Activated CD4-positive, CD25-positive, alpha-beta regulatory T cell treated with anti-CD3 and anti-CD28 coated beads, Interleukin-2, amount 50 U/mL, for 16 hours (primary cell): ENCODE data around the gene SDK2.

ENCODE experiments used
- DNase-seq: peaks from one replicate; pipeline ENCODE4 v3.0.0-alpha.2; 2020; ENCODE audit warnings: low read depth, low spot score

Gene SDK2

DNA sequence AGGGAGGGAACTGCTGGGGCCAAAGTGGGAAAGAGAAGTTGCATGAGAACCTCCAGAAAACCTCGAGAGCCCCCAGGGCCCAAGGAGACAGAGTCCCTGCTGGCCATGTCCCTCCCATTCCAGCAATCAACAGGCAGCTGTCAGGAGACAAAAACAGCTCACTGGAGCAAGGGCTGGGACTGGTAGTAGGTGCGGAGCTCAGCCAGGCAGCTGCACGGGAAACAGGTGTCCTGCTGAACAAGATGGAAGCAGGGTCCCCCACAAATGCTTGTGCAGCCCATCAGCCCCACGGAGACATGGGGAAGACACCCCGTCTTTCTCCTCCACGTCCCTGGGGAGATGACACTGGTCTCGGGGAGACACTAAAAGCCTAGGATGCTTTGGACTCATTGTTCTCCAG, 34.5 kb downstream of the SDK2 start:
- no peak for DNase-seq

DNA sequence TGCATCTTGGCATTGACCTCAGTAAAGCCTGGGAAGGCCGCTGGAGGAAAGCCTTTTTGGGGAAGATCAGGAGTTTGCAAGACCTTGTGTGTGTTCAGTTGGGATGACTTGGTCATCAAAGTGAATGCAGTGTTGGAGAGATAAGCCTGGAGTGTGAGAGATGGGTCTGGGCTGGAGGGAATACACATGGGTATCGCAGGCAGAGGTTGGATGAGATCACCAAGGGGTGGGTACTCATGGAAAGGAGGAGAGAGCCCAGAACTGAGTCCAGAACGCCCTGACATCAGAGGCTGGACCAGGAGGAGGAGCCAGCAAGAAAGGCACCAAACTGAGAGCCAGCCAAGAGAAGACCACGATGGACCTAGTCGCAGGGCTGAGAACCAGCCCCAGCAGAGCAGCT, 35.2 kb downstream of the SDK2 start:
- no peak for DNase-seq

DNA sequence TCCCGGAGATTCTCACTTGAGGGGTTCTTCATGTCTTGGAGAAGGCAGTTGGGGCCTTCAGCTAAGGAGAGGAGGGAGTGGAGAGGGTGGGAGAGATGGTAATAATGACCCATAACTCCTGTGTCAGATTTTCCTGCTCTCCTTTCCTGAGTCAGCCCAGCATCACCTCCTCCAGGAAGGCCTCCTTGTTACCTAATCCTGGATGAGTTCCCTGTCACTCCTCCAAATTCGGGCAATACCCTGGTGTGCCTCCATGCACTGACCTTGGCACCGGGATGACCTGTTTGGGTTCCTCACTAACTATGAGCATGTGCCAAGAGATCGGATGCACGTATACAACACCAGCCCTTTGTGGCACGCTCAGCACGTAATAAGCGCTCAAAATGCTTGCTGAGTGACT, 38.8 kb downstream of the SDK2 start:
- DNase-seq = no peak

DNA sequence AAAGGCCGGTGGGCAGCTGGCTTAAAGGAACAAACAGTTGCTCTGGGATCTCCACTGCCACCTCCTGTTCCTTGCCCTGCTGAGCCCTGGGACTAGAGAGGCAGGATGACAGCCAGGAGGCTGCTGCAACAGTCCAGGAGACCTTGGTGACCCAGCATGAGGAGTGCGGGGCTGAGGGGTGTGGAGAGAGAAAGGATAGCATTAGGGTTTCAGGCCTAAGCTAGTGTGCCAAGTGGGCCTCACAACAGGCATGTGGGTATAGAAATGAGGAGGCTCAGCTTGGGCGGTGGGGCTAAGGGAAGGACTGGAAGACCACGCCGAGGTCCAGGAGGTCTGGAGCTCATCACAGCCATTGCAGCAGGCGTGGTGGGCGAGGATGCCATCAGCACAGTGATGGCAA, 39.8 kb downstream of the SDK2 start:
- DNase-seq = no peak

DNA sequence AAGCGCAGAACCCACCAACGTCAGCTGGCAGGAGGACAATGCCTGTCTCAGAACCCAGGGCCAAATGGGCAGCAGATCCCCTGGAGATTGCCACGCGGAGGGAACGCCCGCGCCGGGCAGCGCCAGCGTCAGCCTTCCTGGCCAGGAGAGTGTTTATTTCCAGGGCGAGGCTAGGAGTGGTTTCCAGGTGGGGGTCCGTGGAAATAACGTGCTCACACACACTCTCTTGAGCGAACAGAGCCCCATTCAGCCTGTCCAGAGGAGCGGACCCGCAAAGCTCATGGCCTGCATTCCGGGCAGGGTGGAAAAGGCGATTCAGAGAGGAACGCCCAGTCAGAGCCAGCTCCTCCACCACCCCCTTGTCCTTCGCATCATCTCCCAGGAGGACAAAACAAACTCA, 40.3 kb downstream of the SDK2 start:
- DNase-seq = no peak

DNA sequence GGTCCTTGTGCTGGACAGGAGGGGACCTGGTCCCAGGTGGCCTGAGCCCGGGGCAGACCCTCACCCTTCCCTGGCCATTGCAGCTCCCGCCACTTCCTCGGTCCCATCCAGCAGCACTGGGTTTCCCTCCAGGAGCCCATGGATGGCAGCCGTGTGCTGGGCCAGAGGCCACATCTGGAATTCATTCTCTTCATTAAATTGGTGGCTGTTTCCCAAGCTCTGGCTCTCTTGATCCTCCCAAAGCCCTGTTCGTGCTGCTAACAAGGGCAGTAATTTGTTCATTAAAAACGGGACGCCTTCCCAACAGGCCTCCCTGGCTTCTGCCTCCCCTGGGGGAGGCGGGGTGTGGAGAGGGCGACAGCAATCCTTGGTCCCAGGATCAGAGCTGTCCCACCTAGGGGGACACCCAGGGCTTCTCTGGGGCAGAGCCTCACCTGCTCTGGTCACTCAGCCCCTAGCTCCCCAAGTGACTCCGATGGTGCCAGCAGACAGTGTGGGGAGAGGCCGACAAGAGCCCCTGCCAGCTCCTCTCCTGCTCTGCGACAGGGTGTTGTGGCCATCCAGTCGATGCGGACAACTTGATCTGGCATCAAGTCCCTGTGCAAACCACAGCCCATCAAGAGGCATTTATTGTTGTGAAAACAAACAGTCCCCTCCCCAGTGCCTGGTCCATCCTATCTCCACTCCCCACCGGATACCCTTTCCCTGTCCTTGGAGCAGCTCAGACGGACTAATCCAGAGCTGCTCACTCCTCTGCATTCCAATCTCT, 44.0 kb downstream of the SDK2 start:
- DNase-seq = no peak

DNA sequence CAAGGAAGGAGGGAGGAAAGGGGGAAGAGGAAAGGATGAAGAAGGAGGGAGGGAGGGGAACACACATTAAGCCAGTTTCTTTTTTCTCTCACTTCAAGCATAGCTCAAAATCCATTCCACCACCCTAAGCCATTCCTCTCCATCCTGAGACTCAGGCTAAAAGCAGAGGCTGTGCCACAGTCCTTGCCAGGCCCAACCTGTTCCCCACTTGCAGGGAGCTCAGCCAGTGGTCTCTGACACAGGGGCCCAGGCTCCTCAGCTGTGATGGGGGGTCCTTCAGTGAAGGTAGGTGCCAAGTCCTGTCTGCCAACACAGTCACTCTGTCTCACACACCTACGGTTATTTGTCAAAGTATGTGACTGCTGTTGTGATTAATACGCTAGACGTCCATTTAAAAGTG, 44.6 kb downstream of the SDK2 start:
- DNase-seq = no peak

DNA sequence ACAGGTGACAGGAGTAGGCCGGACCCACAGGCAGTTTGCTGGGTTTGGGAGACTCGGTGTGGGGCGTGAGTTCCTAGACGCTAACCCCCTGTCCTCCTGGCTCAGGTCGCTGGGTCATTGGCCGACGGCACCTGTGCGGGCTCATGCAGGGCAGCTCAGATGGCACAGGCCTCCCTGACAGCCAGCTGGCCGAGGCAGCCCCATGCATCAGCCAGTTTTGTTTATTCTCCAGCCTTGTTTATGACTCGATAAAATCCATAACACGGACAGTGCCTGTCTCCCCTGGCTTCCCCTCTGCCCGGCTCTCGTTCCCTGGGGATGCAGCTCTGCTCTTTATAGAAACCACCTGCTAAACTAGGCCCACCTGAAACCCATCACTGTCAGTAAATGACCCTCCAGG, 46.0 kb downstream of the SDK2 start:
- DNase-seq = no peak

DNA sequence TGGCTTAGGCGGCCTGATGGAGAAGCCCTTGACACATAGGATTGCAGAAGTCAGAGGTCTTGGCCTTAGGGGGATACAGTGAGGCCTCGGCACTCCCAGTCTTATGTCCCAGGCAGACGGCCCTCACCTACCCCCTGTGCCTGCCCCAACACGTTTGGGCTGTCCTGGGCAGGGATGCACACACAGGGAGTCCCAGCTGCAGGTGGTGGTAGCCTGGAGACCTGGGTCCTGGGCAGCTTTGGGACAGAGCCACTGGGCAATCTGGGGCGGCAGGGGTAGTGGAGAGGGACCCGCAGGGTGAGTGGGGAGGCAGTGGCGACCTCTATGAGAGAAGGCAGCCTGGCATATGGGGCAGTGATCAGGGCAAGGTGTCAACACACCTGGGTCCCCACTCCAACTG, 48.3 kb downstream of the SDK2 start:
- DNase-seq = no peak

DNA sequence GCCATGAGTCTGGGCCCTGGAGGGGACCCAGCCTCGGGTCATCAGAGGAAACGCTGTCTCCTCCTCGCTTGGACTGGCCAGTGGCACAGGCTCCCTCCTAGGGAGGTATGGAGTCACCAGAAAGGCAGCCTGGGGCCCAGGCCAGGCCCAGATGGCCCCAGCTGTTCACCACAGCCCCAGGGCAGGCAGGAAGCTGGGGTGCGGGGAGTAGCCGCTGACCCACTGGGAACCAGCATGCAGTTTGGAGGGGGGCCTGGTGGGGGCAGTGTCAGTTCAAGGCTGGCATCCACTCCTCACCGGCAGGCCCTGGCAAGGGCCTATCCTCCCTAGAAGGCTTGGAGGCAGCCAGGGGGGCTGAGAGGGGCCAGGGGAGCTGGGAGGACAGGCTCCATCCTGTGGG, 48.8 kb downstream of the SDK2 start:
- DNase-seq = no peak

DNA sequence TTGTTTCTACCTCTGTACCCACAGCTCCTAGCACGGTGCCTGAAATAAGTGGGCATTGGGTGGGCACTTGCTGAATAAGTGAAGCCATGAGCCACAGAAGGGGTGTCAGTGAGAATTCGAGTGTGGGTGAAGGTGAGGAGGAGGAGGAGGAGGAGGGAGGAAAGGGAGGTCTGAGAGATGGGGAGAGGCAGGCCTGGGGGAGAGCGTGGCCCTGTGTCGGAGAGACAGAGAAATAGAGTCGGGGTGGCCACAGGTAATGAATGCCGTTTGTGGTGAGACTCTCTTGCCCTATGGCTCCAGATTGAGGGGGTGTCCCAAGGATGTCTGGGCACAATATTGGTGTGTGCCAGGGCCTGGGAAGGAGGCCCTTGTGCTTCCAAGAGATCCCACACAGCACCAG, 49.2 kb downstream of the SDK2 start:
- no peak for DNase-seq

DNA sequence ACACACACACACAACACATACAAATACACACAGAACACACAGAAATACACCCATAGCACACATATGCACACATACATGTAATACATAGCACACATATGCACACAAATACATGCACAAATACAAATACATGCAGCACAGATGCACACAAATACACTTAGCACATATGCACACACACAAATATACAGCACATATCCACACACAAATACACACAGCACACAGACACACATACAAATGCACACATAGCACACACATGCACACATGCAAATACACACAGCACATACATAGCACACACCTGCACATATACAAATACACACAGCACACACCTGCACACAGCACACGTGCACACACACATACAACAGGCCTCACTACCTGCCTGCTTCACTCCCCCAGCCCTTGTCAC, 49.6 kb downstream of the SDK2 start:
- no peak for DNase-seq

DNA sequence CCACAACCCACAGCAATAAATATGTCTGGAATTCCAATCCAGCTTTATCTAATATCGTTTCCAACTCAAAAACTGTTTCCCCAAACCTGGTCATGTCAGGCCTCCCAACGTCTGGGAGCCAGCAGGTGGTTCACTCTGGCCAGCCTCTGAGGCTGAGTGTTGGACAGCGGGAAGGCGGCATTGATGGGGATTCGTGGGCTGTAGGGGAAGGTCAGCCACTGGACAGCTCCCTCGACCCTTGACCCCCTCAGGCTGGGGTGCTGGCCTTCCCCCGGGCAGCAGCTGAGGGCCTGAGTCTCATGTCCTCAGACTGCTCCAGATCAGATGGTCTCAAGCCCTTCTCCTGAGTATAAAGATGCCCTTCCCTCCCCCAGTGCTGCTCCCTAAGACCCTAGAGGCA, 50.2 kb downstream of the SDK2 start:
- no peak for DNase-seq

DNA sequence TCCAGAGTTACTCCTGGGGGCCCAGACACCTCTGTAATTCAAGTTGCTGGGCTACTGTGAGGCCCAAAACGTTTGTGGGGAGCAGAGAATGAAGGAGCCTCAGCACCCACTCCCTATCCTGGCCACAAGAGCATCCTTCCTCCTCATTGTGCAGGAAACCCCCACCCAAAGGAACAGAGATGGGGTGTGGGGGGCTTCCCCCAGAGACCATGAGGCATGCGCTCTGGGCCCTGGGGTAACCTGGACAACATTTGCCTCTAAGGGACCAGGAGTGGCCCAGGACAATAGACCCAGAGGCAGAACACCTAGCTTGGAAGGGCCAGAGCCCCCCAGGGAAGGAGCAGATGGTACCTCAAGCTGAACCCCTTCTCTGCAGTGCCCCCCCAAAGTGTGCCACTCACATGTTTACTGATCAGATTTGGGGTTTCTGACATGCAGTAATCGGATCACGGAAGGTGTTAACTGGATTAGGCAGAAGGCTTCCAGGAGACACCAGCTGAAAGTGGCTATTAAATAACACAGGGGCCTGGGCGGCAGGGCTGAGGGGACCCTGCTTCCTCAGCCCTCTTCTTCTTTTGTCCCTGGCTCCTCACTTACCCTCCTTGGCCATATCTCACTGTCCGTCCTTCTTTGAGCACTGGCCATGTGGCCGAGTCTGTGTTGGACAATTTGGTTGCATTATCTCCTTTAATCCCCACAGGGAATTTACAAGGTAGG, 50.8 kb downstream of the SDK2 start:
- DNase-seq = no peak

DNA sequence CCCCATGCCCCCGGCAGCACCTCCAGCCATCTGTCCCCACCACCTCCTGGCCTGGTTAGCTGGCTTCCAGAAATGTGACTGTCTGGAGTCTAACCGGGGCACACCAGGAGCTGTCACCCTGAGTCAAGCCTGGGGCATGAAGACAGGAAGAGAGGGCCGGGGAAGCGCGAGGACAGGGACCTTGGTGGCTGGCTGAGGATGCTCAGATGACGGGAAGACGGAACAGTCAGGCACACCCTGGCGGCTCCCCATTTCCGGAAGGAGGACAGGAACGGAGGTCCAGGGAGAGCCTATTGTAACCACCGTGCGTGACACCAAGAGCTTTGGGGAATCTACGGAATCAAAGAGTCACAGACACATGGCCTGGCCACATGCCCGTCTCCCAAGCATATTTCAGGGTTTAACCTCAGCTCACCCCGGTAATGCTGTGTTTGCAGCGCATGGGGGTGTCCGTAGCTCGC, 51.7 kb downstream of the SDK2 start:
- no peak for DNase-seq

DNA sequence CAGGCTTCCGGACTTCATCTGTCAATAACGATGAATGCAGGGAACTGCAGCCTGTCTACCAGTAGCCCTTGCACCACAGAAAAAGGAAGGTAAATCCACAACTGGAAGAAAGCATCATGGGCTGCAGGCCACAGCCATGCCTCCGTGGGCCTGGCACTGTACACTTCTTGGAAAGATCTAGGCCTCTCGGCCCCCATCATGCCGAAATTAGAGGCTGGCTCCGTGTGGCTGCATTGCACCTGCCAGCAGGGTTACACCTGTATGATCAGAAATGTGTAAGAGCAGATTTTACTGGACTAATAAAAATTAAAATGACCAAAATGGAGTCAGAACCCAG, 52.2 kb downstream of the SDK2 start:
- DNase-seq = no peak

DNA sequence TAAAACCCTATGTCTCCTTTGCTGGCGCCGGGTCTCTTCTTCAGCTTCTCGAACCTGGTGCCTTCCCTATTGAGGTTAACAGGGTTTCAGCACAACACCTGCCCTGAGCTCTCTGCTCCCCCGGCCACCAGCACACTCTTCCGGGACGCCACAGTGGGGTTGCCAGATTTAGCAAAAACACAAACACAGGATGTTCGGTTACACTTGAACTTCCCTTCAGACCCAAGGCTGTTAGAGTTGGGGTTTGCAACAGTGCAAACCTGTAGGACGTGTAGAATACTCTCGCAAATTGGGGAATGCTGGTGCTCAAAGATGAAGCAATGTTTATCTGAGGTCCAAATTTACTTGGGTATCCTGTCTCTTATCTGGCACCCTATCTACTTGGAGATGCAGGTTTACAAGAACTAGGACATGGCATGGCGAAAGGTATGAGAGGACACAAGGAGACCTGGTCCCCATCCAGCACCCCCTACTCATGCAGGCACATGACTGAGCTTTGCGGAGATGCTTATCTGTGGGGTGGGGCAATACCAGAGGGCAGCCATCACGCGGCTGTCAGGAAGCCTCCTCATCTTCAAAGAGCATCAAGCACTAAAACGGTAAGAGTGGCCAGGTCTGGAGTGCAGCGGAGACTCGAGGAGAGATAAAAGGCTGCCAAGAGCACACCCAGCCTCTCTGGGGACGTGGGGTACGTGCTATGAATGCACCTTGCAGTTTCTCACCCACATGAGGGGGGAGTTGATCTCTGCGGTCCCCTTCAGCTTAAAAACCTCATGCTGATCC, 52.8 kb downstream of the SDK2 start:
- peak; percentile 23 for DNase-seq

DNA sequence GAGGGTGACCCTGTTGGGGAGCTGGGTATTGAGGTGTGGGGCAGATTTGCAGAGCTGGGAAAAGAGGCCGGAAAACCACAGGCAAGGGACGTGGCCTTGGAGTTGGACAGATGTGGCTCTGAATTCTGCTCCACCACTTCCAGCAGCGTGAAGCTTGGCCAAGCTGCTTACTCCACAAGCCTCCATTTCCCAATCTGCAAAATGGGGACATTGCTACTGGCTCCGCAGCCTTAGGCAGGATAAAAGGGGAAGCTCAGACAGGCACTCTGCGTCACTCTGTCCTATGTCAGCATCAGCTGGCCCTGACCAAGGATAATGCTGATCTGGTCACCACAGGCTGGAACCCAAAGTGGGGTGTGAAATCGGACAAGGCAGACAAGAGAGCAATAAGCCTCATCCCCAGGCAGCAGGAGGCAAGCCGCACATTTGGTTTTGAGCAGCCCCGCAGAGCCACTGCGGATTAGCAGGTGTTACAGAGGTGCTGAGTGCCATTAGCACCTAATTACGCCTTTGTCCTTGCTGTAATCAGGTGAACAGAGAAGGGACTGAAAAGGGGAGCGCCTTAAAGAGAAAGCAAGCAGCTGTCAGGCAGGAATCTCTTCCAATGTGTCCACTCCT, 54.8 kb downstream of the SDK2 start:
- DNase-seq = no peak

DNA sequence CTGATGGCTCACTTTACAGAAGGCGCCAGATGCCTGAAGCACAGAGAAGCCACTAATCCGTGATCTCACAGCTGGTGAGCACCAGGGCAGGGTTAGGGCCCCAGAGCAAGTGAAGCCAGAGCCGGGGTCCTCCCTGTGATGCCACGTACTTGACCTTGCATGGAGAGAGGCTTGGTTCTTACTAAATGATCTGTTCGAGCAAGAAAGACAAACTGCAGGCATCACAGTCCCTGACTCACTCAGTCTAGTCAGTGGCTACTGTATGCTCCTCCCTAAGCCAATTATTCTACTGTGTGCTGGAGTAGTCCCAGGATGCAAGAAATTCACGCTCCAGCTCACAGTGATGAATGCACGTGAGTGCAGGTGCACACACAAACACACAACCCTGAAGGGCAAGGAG, 55.4 kb downstream of the SDK2 start:
- no peak for DNase-seq

DNA sequence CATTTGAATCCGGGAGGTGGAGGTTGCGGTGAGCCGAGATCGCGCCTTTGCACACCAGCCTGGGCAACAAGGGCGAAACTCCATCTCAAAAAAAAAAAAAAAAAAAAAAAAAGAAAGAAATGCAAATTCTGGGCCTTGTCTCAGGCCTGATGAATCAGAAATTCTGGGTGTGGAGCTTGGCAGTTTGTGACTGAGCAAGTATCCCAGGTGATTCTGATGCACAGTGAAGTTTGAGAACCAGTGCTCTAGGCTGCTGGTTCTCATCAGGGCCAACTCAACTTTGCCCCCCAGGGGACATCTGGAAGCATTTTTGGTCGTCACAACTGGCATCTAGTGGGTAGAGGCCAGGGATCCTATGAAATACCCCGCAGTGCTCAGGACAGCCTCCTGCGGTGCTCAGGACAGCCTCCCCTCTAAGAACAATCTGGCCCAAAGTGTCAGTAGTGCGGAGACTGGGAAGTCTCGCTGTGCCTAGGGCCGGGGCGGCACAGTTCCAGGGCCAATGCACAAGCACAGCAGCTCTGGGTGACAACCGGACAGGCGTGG, 55.9 kb downstream of the SDK2 start:
- no peak for DNase-seq

DNA sequence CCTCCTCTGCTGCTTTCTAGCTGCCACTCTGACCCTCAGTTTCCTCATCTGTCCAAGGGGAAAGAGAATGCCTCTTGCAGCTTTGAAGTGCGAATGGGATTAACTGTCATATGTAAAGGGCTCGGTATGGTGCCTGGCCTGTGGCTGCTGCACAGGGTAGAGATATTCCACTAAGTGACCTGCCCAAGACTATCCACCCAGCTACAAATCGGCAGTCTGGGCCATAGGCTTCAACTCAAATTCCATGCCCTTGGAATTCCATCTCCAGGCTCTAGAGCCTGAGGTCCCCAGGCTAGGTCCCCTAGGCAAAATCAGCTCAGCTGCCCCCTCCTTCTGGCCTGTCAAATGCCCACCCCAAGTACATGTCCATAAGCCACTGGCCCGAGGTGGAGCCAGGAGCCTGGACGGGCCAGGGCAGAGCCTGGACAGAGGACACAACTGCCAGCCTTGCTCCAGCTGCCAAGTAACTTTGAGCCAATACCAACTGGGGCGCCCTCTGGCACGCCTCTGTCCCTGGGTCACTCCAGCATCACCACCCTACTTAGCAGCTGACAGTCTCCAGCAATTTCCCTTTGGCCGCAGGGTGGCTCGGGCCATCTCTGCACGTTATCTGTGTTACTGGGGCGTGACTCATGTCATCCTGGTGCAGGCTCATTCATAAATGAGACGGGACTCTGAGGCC, 57.2 kb downstream of the SDK2 start:
- no peak for DNase-seq
